MCF 10A (cell line): ENCODE data around the gene NEURL4. TPM values are rescaled to one million over a fixed set of nuclear protein-coding genes. Genes with fewer than 3 reads are reported as not detected.

Experiments used
- BruUV-seq: library from RNA; stranded (reverse); fragments of 400-500 nt; replicated peaks from 2 replicates; lab custom pipeline; 2021; lab: Mats Ljungman, UMichigan
- CTCF ChIA-PET: fragments of 300-600 bp; sonication (Branson Sonifier 250); formaldehyde crosslinking; extraction: SDS; loops from one replicate; lab custom pipeline; 2021; ENCODE audit warnings: antibody characterized with exemption, inconsistent platforms; lab: Yijun Ruan, JAX
- POLR2A ChIA-PET: fragments of 300-600, 350-650 bp; sonication (Branson Sonifier 250); formaldehyde crosslinking; extraction: SDS; loops from one replicate; lab custom pipeline; 2020; ENCODE audit warnings: antibody characterized with exemption, inconsistent platforms; lab: Yijun Ruan, JAX
- DNase-seq: peaks from one replicate; pipeline ENCODE4 v3.0.0-alpha.2; 2018; ENCODE audit not compliant: unreplicated experiment
- H3K27ac Mint-ChIP-seq: one replicate; pipeline ENCODE4 v1.8.0; 2022; ENCODE audit warnings: mild to moderate bottlenecking, low read depth, mixed read lengths; ENCODE audit not compliant: unreplicated experiment
- H3K27me3 Mint-ChIP-seq: one replicate; pipeline ENCODE4 v1.8.0; 2022; ENCODE audit warnings: mixed read lengths; ENCODE audit not compliant: insufficient read depth, unreplicated experiment
- H3K36me3 Mint-ChIP-seq: one replicate; pipeline ENCODE4 v1.8.0; 2022; ENCODE audit warnings: mild to moderate bottlenecking, moderate library complexity, mixed read lengths; ENCODE audit not compliant: insufficient read depth, unreplicated experiment
- H3K4me1 Mint-ChIP-seq: one replicate; pipeline ENCODE4 v1.8.0; 2022; ENCODE audit warnings: mixed read lengths; ENCODE audit not compliant: insufficient read depth, unreplicated experiment
- H3K4me3 Mint-ChIP-seq: one replicate; pipeline ENCODE4 v1.8.0; 2022; ENCODE audit warnings: mild to moderate bottlenecking, moderate library complexity, mixed read lengths; ENCODE audit not compliant: unreplicated experiment
- H3K9me3 Mint-ChIP-seq: one replicate; pipeline ENCODE4 v1.8.0; 2022; ENCODE audit warnings: mixed read lengths; ENCODE audit not compliant: unreplicated experiment
- intact Hi-C: fragments of 100-400 bp; cut with micrococcal nuclease; formaldehyde crosslinking; loops from 2 replicates; pipeline ENCODE4 v1.14.1; 2022
- total RNA-seq: library from RNA; stranded (reverse); gene quantifications from 2 replicates; pipeline ENCODE4 v1.2.3, GENCODE V29; 2022
- TF ChIP-seq, protein P1 (sequence below): fragments of 200-600 bp; IDR thresholded peaks from one replicate; pipeline ENCODE4 v1.8.0; 2022; ENCODE audit warnings: antibody characterized with exemption, mild to moderate bottlenecking; ENCODE audit not compliant: unreplicated experiment

The NEURL4 gene
- total RNA-seq, 1 experiment from 2014 or later: 39.3 TPM

DNA sequence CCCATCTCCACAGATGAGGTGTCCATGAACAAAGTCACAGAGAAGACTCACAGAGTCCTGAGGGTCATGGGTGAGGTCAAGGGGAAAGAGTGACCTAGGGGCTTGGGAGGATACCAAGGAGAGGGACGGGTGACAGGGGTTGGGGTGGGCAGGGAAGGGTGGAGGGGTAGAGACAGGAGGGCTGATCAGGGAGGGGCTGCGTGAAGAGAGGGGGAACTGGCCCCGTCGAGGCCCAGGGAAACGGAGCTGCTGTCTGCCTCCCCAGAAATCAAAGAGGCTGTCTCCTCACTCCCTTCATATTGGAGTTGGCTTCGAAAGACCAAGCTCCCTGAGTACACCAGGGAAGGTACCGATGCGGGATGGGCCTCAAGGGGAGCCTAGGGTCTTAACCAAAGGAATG lies 26.4 kb upstream of the NEURL4 start:
- BruUV-seq: no TSS peak
- H3K27me3 Mint-ChIP-seq: no peaks in the 10 kb centered on the region
- ChIA-PET POLR2A (interaction anchor here (0.7 to 7.3 kb wide), 13 partner anchors 25 to 228 kb away, joined by 3 to 76 read pairs (median 4); partner anchors contain the start of genes MPDU1, NEURL4, PLSCR3 and POLR2A), CTCF (interaction anchor here (0.6 to 6.0 kb wide), 35 partner anchors 13 to 361 kb away, joined by 3 to 57 read pairs (median 4); partner anchors contain the start of genes GABARAP, PLSCR3, POLR2A and TMEM102)
- no peak overlapping the region for H3K4me3 Mint-ChIP-seq
- DNase-seq: no peak
- peaks cover 11% of the 10 kb centered on the region for H3K4me1 Mint-ChIP-seq
- intact Hi-C loops: loop anchor here (2.0 to 10.0 kb wide), 2 partner anchors 25 to 329 kb away; partner anchors contain the start of genes TNK1, TP53 and WRAP53
- H3K9me3 Mint-ChIP-seq: no peaks in the 10 kb centered on the region
- peaks cover 14% of the 10 kb centered on the region for H3K36me3 Mint-ChIP-seq
- H3K27ac Mint-ChIP-seq: peak overlapping the region; percentile 12
- TF ChIP-seq, protein P1, sequence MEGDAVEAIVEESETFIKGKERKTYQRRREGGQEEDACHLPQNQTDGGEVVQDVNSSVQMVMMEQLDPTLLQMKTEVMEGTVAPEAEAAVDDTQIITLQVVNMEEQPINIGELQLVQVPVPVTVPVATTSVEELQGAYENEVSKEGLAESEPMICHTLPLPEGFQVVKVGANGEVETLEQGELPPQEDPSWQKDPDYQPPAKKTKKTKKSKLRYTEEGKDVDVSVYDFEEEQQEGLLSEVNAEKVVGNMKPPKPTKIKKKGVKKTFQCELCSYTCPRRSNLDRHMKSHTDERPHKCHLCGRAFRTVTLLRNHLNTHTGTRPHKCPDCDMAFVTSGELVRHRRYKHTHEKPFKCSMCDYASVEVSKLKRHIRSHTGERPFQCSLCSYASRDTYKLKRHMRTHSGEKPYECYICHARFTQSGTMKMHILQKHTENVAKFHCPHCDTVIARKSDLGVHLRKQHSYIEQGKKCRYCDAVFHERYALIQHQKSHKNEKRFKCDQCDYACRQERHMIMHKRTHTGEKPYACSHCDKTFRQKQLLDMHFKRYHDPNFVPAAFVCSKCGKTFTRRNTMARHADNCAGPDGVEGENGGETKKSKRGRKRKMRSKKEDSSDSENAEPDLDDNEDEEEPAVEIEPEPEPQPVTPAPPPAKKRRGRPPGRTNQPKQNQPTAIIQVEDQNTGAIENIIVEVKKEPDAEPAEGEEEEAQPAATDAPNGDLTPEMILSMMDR: no peak

DNA sequence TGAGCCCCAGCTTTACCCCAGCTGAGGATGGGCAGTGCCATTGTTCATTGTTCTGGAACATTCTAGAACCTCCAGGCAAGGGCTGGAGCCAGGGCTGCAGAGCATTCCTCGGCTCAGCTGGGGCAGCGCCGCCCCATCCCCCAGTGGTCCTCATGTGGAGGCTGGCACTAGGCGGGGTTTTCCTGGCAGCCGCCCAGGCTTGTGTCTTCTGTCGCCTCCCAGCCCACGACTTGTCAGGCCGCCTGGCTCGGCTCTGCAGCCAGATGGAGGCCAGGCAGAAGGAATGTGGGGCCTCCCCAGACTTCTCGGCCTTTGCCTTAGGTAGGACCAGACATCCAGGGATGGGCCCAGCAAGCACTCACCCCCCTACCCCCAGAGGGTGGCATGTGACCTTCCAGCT lies 25.9 kb upstream of the NEURL4 start, which contains the start of gene TMEM95:
Gene TMEM95 (plus strand): TSS at position 104 of the 400 bp plus-strand sequence. CDS start 49 bp downstream, at position 153.
- peaks cover 14% of the 10 kb centered on the region for H3K36me3 Mint-ChIP-seq
- H3K27ac Mint-ChIP-seq: peak within 1 kb of the TSS; percentile 93
- H3K4me1 Mint-ChIP-seq: peaks cover 11% of the 10 kb centered on the region
- no peaks in the 10 kb centered on the region for H3K27me3 Mint-ChIP-seq
- POLR2A ChIA-PET: interaction anchor here (0.6 to 7.3 kb wide), 21 partner anchors 20 to 577 kb away, joined by 3 to 76 read pairs (median 5); partner anchors contain the start of genes GPS2, NEURL4, PLSCR3 and POLR2A
- intact Hi-C loops: loop anchor here (2.0 to 10.0 kb wide), 2 partner anchors 26 to 330 kb away; partner anchors contain the start of genes TNK1, TP53 and WRAP53
- H3K4me3 Mint-ChIP-seq: peak within 1 kb of the TSS; percentile 85
- no TSS peak for BruUV-seq
- CTCF ChIA-PET: interaction anchor here (0.6 to 6.0 kb wide), 21 partner anchors 15 to 332 kb away, joined by 3 to 57 read pairs (median 5); partner anchors contain the start of genes POLR2A, TMEM102 and TP53
- TF ChIP-seq, protein P1: no peak
- DNase-seq: no peak
- no peaks in the 10 kb centered on the region for H3K9me3 Mint-ChIP-seq

DNA sequence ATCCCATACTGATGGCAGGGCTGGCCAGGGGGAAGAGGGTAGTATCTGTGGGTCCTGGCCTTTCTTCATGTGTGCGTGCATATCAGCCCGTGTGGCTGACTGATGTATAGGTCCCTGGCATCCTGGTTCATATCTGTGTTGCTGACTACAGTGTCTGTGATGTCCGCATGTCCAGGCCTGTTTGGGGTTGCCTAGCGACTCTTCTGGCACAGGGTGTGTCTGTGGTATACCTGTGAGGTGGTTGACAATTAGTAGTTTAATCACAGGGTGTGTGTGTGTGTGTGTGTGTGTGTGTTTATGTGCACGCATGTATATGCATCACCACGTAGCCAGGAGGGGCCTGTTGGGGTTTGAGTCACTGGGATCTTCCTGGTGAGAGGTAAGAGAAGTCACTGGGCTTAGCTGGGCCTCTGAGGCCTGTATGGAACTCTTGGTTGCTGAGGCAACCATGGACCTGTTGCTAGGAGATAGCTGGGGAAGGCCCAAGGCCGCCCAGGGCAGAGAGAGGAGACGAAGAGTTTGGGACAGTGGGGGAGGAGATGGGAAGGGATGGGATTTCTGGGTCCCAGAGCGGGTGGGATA lies 25.2 kb upstream of the NEURL4 start:
- no TSS peak for BruUV-seq
- H3K27me3 Mint-ChIP-seq: no peaks in the 10 kb centered on the region
- H3K36me3 Mint-ChIP-seq: peaks cover 14% of the 10 kb centered on the region
- peaks cover 17% of the 10 kb centered on the region for H3K4me1 Mint-ChIP-seq
- DNase-seq: peak; percentile 91
- intact Hi-C loops: loop anchor here (2.0 to 10.0 kb wide), 3 partner anchors 26 to 330 kb away; partner anchors contain the start of genes POLR2A, SLC35G6, TNK1 and TP53
- TF ChIP-seq, protein P1: no peak
- CTCF ChIA-PET: interaction anchor here (0.6 to 6.0 kb wide), 10 partner anchors 31 to 309 kb away, joined by 3 to 57 read pairs (median 4); partner anchors contain the start of gene TMEM102
- peak overlapping the region; percentile 85 for H3K4me3 Mint-ChIP-seq
- no peaks in the 10 kb centered on the region for H3K9me3 Mint-ChIP-seq
- peak overlapping the region; percentile 93 for H3K27ac Mint-ChIP-seq
- POLR2A ChIA-PET: interaction anchor here (0.6 to 7.3 kb wide), 21 partner anchors 20 to 577 kb away, joined by 3 to 76 read pairs (median 5); partner anchors contain the start of genes GPS2, NEURL4, PLSCR3 and POLR2A
